NCI-H1105 treated with DMSO at 0.1 percent for 48 hours (cell line): ENCODE data around the gene ZFP36L1.

Experiments used
- DNase-seq: peaks from one replicate; lab custom pipeline; 2025; lab: John Stamatoyannopoulos, UW

ZFP36L1 gene

DNA sequence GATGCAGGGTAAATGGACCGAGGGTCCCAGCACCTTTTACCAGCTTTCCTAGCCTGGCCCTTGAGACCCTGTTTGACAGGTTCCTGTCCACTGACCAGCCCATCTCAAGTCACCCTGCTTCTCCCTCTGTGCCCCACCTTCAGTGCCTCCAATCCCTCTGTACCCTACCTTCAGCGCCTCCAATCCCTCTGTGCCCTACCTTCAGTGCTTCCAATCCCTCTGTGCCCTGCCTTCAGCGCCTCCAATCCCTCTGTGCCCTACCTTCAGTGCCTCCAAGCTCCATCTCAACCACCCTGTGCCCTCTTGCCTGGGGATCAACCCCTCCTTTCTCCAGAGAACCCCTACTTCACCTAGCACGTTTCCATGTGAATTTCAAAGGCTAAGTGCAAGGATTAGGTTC, 54.3 kb downstream of the ZFP36L1 start:
- DNase-seq, result no peak
